ENCODE data around the gene C2orf49.

- no peak for TF ChIP-seq ZC3H10 (CRISPR knock-in tag; IDR thresholded peaks at IDR 0.05)
- TF ChIP-seq ZFP3 (CRISPR knock-in tag; IDR thresholded peaks at IDR 0.05), result no peak
- no peak for TF ChIP-seq ARNTL (CRISPR knock-in tag; IDR thresholded peaks at IDR 0.05; ENCODE audit: borderline replicate concordance, low read depth)
- no peak for TF ChIP-seq PATZ1 (CRISPR knock-in tag; IDR thresholded peaks at IDR 0.05; ENCODE audit: borderline replicate concordance)
- no peak for TF ChIP-seq TCF4 (CRISPR knock-in tag; IDR thresholded peaks at IDR 0.05; ENCODE audit: borderline replicate concordance)
- no peak for TF ChIP-seq ZNF565 (CRISPR knock-in tag; conservative IDR thresholded peaks at IDR 0.05; ENCODE audit: low read depth)
- no peak for TF ChIP-seq RARB (CRISPR knock-in tag; IDR thresholded peaks at IDR 0.05)
Observed at GRCh38 chr2:105344704-105345345, 7.5 kb downstream of the C2orf49 start.

Measured in SK-N-SH treated with all-trans-retinoic acid at 6 μM for 48 hours (cell line).